ENCODE data around the gene TPI1.

GRCh38 chr12:6830999-6831398 lies 36.3 kb upstream of the TPI1 start:
- TF ChIP-seq CTCF (IDR thresholded peaks at IDR 0.05): no peak
- TF ChIP-seq POLR2A (IDR thresholded peaks at IDR 0.05): no peak
